AG09319 (cell line): ENCODE measurements around the gene C2CD2.
A peak's percentile ranks its signal among the peaks of the same experiment; 100 is the strongest.

Experiments used
- DNase-seq: peaks from one replicate; pipeline ENCODE4 v3.0.0-alpha.2; 2010; ENCODE audit warnings: low read depth; ENCODE audit errors: extremely low read depth
- CTCF ChIP-seq: IDR thresholded peaks from 2 replicates; pipeline ENCODE4 v1.5.1; 2011; ENCODE audit warnings: low read depth, mild to moderate bottlenecking, inconsistent platforms, low read length, moderate library complexity

C2CD2 gene

GRCh38 chr21:41852151-41852928 is 101.5 kb downstream of the C2CD2 start:
- TF ChIP-seq CTCF, result no peak
- DNase-seq, result no peak

- DNase-seq, result no peak
- no peak for TF ChIP-seq CTCF
Measured at GRCh38 chr21:41851090-41851790, 102.6 kb downstream of the C2CD2 start.

- no peak for DNase-seq
- TF ChIP-seq CTCF, result no peak
Measured at GRCh38 chr21:41850085-41850484, 103.7 kb downstream of the C2CD2 start.

GRCh38 chr21:41848958-41849580 is 104.7 kb downstream of the C2CD2 start:
- TF ChIP-seq CTCF, result no peak
- no peak for DNase-seq

GRCh38 chr21:41848533-41848932 is 105.3 kb downstream of the C2CD2 start:
- TF ChIP-seq CTCF, result no peak
- no peak for DNase-seq

GRCh38 chr21:41847066-41847804 is 106.6 kb downstream of the C2CD2 start:
- no peak for DNase-seq
- TF ChIP-seq CTCF, result peak; percentile 8

- TF ChIP-seq CTCF, result no peak
- DNase-seq, result no peak
Measured at GRCh38 chr21:41846536-41846935, 107.3 kb downstream of the C2CD2 start.
